GM19468 (cell line): Measurements from ENCODE around the gene LRP1B.
"Not testable (repeated sequence)": the region's sequence is repeated elsewhere in the genome, so short reads cannot be mapped to it uniquely, and the experiment has no call there.

Source experiments
- ATAC-seq: cut with Tn5 transposase; IDR thresholded peaks from one replicate; pipeline ENCODE4 v1.9.1; 2021; ENCODE audit warnings: mild to moderate bottlenecking, moderate library complexity, moderate number of reproducible peaks; ENCODE audit not compliant: unreplicated experiment; ENCODE audit errors: extremely low read depth

LRP1B gene

DNA sequence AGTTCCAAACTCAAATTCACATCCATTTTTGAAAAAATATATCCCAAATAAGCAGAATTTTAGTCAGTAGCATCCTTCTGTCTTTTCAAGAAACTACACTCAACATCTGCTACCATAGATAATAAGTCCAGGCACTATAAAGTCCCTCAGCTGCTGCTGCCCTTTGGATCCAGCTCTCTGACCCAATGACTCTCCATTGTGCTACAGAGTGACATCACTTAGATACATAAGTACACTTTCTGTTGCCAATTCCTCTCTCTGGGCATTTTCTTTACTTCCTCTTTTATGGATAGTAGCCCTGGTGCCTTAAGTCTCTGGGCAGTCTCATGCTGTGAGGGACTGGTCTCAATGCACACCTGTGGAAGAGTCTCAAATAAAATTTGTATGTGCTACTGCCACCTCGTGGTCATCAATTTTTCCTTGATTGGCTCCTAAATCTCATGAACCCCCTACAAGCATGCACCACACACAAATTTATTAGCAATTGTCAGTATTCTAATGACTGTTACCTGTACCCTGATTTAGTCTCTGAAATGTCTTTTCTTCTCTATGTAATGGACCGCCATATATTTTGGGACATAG is 219.2 kb downstream of the LRP1B start:
- ATAC-seq, result no peak

DNA sequence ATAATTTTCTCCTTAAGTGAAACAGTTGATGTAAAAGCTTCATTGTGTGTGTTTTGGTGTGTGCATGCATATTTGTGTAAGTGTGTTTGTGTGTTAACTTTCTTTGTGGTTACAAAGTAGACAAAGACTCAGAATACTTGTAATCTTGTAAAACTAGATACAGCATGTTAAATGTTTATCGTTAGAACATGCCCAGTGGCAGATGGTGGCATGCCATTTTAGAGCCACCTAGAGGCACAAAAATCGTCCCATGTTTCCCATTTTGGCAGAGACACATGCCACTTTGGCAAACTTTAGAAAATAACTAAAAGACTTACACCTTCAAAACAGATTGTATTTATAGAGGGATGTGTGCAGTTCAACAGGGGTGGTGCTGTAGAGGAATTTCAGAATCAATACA is 224.1 kb downstream of the LRP1B start:
- ATAC-seq, result no peak

DNA sequence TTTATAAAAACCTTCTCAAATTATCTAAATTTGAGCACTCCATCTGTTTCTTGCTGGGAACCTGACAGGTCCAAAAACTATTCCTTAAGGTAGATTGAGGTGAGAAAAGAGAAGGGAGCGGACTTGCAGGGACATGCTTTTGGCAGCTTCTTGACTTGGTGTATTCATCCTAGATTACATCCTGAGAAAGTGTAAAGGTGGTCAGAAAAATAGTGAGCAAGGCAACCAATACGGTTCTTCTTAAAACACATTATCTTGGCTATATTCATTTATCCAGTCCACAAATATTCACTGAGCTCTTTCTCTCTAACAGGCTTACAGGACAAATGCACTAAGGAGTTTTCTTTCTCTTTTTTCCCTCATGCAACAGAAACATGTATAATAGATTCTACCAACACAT is 230.0 kb downstream of the LRP1B start:
- no peak for ATAC-seq

DNA sequence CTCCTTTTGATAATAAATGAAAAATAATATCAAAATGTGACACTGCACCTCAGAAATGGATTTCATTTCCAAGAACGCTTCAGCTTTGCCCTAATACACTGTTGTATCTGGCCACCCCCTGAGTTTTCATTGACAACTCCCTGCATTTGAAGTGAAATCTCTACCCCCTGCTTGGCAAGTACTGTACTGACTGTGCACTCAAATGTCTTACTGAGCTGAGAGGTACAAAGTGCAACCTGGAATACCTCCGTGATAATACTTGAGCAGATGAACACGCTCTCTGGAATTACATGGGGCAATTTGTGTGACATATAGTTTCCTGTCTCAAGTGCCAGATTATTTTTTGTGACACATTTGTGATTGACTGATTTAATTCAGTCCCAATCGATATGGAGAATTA is 231.1 kb downstream of the LRP1B start:
- ATAC-seq, result no peak

- ATAC-seq, result no peak
Measured at GRCh38 chr2:141889788-141890187, 241.0 kb downstream of the LRP1B start.

DNA sequence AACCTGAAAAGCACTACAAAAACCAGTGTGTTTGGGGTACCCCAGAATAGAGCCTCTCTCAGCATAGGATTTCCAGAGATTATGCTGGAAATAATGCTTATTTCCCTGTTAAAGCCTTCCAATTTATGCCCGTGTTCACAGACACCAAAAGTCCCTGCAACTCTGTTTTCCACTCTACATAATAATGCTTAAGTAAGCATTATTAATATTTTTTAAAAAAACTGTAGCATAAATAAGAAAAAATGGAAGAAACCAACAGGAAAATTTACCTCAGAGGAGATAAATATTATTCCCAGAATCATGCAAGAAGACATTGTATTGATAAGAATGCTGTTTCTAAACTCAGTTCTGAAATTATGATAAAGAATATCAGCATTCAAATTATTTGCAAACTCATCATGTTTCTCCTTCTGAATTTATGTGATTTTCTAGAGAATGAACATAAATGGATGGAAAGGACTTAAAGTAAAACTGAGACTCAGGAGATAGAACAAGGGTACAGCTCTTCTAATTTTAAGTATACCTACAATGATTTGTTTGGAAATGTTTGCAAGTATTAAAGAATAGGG is 241.7 kb downstream of the LRP1B start:
- ATAC-seq, result no peak

DNA sequence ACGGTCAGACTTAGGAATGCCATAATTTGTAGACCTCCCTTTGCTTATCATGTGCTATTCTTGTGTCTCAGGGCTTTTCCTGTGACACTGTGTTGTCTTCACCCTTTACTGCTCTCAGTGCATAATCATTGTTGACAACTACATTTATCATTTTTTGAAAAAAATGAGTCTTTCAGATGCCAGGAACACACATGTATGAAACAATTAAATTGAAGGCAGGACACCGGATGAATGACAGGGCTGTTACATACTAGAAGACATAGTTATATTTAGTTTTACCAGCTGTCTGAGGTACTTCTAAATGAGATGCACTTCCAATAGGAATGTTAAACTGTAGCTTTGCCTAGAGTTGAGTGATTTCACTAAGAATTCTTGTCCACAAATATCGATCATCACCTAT is 243.5 kb downstream of the LRP1B start:
- ATAC-seq, result no peak

DNA sequence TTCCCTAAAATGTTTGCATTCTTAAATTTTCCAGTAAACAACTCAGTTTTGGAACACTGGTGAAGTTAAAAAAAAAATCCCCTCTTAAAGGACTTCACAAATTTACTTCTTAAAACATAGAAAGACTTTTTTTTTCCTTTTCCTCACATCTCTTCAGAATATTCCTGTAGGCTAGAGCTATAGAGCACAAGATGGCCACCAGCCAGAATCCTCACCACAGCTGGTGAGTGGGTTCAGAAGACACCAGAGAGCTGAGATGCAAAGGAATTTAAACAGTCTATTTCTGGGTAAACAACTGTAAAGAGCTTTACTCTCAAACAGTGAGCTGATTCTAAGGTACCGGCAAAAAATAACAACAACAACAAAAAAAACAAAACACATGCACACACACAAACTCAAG is 252.8 kb downstream of the LRP1B start:
- no peak for ATAC-seq

DNA sequence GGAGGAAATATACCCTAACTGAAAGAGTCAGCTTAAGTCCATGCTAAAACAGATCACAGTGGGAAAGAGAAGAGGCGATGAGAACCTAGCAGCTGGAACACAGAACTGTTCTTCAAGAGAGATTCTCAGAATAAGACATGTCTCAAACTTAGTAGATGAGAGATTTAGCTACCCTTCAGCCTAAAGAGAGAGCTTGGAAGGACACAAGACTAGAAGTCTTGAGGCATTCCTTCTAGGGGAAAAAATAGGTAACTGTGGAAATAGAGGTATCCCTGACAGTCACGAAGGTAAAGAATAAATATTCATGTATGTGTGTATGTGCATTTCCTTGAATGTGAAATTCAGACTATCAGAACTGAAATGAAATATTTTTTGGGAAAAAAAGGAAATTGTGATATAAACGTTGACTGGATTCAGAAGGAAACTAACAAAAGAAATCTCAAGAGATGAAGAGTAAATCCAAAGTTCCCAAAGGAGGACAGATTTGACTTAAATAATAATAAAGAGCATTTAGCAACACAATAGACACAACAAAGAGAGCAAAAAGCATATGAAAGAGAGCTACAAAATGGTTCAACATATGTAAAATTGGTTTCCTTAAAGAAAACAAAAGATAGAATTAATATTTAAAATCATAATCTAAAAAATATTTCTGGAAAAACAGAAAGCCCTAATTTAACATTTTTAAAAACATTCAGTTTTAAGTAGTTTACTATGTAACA is 258.7 kb downstream of the LRP1B start:
- ATAC-seq, result no peak

DNA sequence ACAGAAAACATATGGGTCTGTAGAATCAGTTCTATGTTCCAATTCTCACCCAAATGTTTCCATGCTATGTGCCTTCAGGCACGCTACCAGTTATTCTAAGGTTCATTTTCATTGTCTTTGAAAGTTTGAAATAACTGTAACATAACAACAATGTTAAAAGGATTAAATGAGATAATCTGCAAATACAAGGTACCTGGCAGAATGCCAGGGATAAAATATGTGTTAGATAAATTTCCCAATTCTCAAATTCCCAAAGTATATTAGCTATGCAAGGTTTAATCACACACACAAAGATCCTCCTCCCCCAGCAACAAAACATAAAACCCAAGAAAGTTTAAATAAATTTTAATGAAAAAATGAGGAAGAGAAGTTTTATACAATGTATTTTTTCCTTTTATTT is 261.2 kb downstream of the LRP1B start:
- ATAC-seq, result no peak

- no peak for ATAC-seq
Measured at GRCh38 chr2:141863964-141864363, 266.9 kb downstream of the LRP1B start.

GRCh38 chr2:141856215-141856919 is 274.4 kb downstream of the LRP1B start:
- ATAC-seq, result no peak

GRCh38 chr2:141848191-141848590 is 282.6 kb downstream of the LRP1B start:
- ATAC-seq, result no peak

GRCh38 chr2:141844231-141844630 is 286.6 kb downstream of the LRP1B start:
- ATAC-seq, result no peak

- no peak for ATAC-seq
Measured at GRCh38 chr2:141835103-141835502, 295.7 kb downstream of the LRP1B start.

DNA sequence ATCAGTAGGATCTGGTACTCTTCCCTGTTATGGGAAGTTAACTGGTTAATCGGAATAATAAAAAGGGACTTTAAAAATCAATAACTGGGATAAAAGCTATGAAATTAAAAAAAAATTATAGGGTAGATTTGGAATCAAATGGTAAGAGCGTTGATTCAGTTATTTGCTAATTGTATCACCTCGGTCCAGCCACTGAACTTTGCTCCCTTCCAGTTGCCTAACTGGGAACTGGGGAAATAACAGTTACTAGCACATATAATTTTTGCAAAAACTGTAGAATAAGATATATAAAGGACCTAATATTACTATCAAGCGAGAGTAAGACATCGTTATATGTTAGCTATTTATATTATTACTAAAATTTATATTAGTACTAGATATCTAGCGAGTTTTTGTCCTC is 302.1 kb downstream of the LRP1B start:
- ATAC-seq, result no peak

GRCh38 chr2:141824790-141825189 is 306.0 kb downstream of the LRP1B start:
- ATAC-seq, result no peak

DNA sequence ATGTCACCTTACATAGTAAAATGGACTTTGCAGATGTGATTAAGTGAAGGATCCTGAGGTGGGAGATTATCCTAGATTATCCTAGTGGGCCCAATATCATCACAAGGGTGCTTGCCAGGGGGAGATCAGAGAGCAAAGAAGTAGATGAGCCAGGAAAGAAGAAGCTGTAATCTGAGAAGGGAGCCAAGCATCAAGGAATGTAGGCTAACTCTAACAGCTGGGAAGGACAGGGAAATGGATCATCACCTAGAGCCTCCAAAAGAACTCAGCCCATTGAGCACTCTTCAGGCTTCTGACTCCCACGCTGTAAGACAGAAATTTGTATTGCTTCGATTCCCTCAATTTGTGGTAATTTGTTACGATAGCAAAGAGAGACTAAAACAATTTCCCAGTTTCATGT is 309.9 kb downstream of the LRP1B start:
- no peak for ATAC-seq

DNA sequence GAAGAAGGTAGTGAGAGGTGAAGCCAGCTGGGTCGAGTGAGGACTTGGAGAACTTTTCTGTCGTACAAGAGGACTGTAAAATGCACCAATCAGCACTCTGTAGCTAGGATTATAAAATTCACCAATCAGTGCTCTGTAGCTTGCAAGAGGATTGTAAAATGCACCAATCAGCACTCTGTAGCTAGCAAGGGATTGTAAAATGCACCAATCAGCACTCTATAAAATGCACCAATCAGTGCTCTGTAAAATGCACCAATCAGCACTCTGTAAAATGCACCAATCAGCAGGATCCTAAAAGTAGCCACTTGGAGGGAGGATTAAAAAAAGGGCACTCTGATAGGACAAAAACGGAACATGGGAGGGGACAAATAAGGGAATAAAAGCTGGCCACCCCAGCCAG is 315.5 kb downstream of the LRP1B start:
- ATAC-seq, result not testable (repeated sequence)

DNA sequence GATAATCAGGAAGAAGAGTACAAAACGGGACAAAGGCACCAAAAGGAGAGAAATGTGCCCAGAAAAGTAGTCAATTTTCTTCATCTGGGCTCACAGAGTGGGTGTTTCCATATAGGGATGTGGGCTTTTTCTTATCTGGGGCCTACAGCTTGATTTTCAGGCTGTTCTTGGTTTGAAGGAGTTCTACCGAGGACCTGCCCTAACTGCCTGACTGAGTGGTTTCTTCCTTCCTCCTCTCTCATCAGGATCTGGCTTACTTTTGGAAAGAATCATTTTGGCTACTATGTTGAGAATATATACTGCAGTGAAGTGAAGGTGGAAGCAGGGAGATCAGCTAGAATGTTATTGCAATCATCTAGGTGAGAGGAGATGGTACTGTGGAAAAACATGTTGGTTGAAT is 316.7 kb downstream of the LRP1B start:
- ATAC-seq, result no peak

GRCh38 chr2:141810148-141810547 is 320.7 kb downstream of the LRP1B start:
- ATAC-seq, result no peak
